ENCODE data around the gene ZDHHC6.
"Not testable (repeated sequence)": the region's sequence is repeated elsewhere in the genome, so short reads cannot be mapped to it uniquely, and the experiment has no call there.

ZDHHC6 gene

GRCh38 chr10:112465299-112465883 is 18.7 kb upstream of the ZDHHC6 start:
- 100% methylated on average over 1 of the region's 3 CpGs for whole genome bisulfite sequencing
- peaks cover 7% of the 10 kb centered on the region; the same call in 1 of the 2 replicates for H3K9me3 ChIP-seq (ENCODE audit: insufficient read depth, low read depth, low read length)
- no peak overlapping the region for H3K4me3 ChIP-seq (ENCODE audit: low read length)
- no peaks in the 10 kb centered on the region for H3K4me1 ChIP-seq (ENCODE audit: insufficient read depth, low read length)
- peaks cover 39% of the 10 kb centered on the region for H3K36me3 ChIP-seq (ENCODE audit: insufficient read depth, low read length)
- no peak overlapping the region for H3K27ac ChIP-seq (ENCODE audit: low read depth, low read length)
- no peak overlapping the region for H3K9ac ChIP-seq (ENCODE audit: low read depth, low read length)
- H3K27me3 ChIP-seq (ENCODE audit: insufficient read depth, low read length) = no peaks in the 10 kb centered on the region

GRCh38 chr10:112464074-112464473 is 17.4 kb upstream of the ZDHHC6 start:
- WGBS = 98% methylated on average over 5 of the region's 5 CpGs
- not testable (repeated sequence) for H3K27me3 ChIP-seq (ENCODE audit: insufficient read depth, low read length); H3K4me3 ChIP-seq (ENCODE audit: low read length); H3K9ac ChIP-seq (ENCODE audit: low read depth, low read length); H3K9me3 ChIP-seq (ENCODE audit: insufficient read depth, low read depth, low read length); H3K4me1 ChIP-seq (ENCODE audit: insufficient read depth, low read length); H3K27ac ChIP-seq (ENCODE audit: low read depth, low read length)
- peaks cover 39% of the 10 kb centered on the region for H3K36me3 ChIP-seq (ENCODE audit: insufficient read depth, low read length)

DNA sequence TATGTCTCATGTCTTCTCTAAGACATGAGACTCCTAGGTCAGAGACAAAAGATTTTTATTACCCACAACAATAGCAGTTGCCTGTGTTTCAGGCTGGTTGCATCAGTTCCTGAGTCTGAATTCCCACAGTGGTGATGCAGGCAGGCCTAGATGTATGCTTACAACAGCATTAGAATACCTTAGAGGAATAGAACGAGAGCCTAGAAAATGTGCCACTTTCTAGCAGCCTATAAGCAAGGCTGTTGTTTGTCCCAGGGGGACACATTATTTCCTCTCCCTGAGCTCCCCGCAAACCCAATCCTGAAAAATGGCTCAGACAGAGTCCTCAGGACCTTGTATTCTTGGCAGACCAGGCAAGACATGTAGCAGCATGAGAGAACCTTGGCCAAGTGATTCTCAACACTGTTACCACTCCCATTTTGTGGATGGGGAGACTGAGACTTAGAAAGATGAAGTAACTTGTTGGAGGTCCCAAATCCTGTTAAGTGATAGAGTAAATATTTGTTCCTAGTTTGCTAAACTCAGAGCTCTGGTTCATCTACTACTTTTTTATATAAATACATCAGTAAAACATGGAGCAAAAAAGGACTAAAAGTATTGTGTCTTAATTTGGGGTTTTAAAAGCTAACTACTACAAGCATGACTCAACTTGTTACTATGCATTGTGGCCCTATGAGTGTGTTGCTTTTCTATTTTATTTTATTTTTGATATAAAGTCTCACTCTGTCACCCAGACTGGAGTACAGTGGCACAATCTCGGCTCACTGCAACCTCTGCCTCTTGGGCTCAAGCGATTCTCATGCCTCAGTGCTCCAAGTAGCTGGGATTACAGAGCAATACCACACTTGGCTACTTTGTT is 14.5 kb upstream of the ZDHHC6 start:
- Histone ChIP-seq H3K27ac (ENCODE audit: low read depth, low read length) (no peak overlapping the region), H3K36me3 (ENCODE audit: insufficient read depth, low read length) (peaks cover 33% of the 10 kb centered on the region), H3K4me1 (ENCODE audit: insufficient read depth, low read length) (no peaks in the 10 kb centered on the region), H3K4me3 (ENCODE audit: low read length) (no peak overlapping the region), H3K9me3 (ENCODE audit: insufficient read depth, low read depth, low read length) (peaks cover 7% of the 10 kb centered on the region; the same call in 1 of the 2 replicates), H3K27me3 (ENCODE audit: insufficient read depth, low read length) (no peaks in the 10 kb centered on the region), H3K9ac (ENCODE audit: low read depth, low read length) (no peak overlapping the region)
- WGBS = 94% methylated on average over 4 of the region's 4 CpGs

- H3K36me3 ChIP-seq (ENCODE audit: insufficient read depth, low read length) = peaks cover 25% of the 10 kb centered on the region
- H3K9me3 ChIP-seq (ENCODE audit: insufficient read depth, low read depth, low read length) = peaks cover 4% of the 10 kb centered on the region; the same call in 1 of the 2 replicates
- 100% methylated on average over 2 of the region's 2 CpGs for WGBS
Observed at GRCh38 chr10:112460366-112460765, 13.7 kb upstream of the ZDHHC6 start.

DNA sequence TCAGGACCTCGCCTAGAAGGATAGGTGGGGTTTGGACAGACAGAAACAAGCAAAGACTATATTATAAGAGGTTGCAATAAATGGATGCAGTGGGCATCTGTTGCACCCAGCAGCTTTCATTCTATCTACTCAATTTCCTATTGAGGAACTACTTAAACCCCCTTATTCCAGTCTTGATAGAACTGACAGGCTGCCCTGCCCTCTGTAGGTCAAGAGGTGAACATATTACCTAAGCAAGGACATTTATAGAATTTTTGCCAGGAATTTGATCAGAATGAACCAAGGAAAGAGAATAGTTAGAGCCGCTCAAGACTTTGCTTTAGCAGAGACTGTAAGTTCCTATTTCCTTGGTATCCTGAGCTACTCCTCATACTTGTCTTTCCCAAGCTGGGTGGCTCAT is 9.8 kb upstream of the ZDHHC6 start:
- Histone ChIP-seq H3K4me1 (ENCODE audit: insufficient read depth, low read length) (no peaks in the 10 kb centered on the region), H3K4me3 (ENCODE audit: low read length) (no peak overlapping the region), H3K27me3 (ENCODE audit: insufficient read depth, low read length) (no peaks in the 10 kb centered on the region), H3K9me3 (ENCODE audit: insufficient read depth, low read depth, low read length) (peaks cover 6% of the 10 kb centered on the region; the same call in 1 of the 2 replicates), H3K27ac (ENCODE audit: low read depth, low read length) (no peak overlapping the region), H3K9ac (ENCODE audit: low read depth, low read length) (no peak overlapping the region), H3K36me3 (ENCODE audit: insufficient read depth, low read length) (peaks cover 6% of the 10 kb centered on the region; the same call in 1 of the 2 replicates)
- 93% methylated on average over 2 of the region's 2 CpGs for WGBS

More at GRCh38 chr10:112460366-112460765, 13.7 kb upstream of the ZDHHC6 start:
- Histone ChIP-seq H3K27me3 (ENCODE audit: insufficient read depth, low read length) (no peaks in the 10 kb centered on the region), H3K4me3 (ENCODE audit: low read length) (no peak overlapping the region), H3K9ac (ENCODE audit: low read depth, low read length) (no peak overlapping the region), H3K4me1 (ENCODE audit: insufficient read depth, low read length) (no peaks in the 10 kb centered on the region), H3K27ac (ENCODE audit: low read depth, low read length) (no peak overlapping the region)

DNA sequence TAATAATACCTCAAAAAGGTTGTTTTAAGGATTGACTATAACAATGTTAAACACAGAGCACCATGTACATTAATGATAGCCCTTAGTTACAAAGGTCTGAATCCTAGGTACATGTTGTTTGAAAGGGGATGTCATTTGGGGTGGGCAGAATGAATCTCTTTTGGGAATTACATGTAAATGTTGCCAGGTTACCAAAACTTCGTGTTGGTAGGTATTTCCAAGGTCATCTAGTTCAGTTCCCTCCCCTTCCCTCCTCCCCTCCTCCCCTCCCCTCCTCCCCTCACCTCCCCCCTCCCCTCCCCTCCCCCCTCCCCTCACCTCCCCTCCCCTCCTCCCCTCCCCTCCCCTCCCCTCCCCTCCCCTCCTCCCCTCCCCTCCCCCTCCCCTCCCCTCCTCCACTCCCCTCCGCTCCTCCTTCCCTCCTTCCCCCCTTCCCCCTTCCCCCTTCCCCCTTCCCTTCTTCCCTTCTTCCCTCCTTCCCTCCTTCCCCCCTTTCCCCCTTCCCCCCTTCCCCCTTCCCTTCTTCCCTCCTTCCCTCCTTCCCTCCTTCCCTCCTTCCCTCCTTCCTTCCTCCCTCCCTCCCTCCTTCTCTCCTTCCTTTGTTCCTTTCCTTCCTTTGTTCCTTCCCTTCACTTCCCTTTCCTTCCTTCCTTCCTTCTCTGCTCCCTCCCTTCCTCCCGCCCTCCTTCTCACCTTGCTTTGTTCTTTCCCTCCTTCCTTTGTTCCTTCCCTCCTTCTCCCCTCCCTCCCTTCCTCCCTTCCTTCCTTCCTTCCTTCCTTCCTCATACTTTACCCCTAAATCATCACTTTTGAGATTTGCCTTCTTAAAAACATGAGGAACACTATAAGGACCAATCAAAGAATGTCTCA is 8.4 kb upstream of the ZDHHC6 start:
- Histone ChIP-seq H3K9me3 (ENCODE audit: insufficient read depth, low read depth, low read length) (peaks cover 6% of the 10 kb centered on the region; the same call in 1 of the 2 replicates), H3K27ac (ENCODE audit: low read depth, low read length) (no peak overlapping the region), H3K9ac (ENCODE audit: low read depth, low read length) (no peak overlapping the region), H3K4me3 (ENCODE audit: low read length) (no peak overlapping the region), H3K27me3 (ENCODE audit: insufficient read depth, low read length) (no peaks in the 10 kb centered on the region), H3K36me3 (ENCODE audit: insufficient read depth, low read length) (no peaks in the 10 kb centered on the region; the same call in 1 of the 2 replicates), H3K4me1 (ENCODE audit: insufficient read depth, low read length) (no peaks in the 10 kb centered on the region)
- WGBS = 72% methylated on average over 1 of the region's 3 CpGs

- Histone ChIP-seq H3K27me3 (ENCODE audit: insufficient read depth, low read length) (no peaks in the 10 kb centered on the region), H3K27ac (ENCODE audit: low read depth, low read length) (no peak overlapping the region), H3K9me3 (ENCODE audit: insufficient read depth, low read depth, low read length) (peaks cover 5% of the 10 kb centered on the region; the same call in 1 of the 2 replicates), H3K9ac (ENCODE audit: low read depth, low read length) (no peak overlapping the region), H3K4me3 (ENCODE audit: low read length) (no peak overlapping the region; the same call in 1 of the 2 replicates), H3K36me3 (ENCODE audit: insufficient read depth, low read length) (peaks cover 21% of the 10 kb centered on the region), H3K4me1 (ENCODE audit: insufficient read depth, low read length) (peaks cover 11% of the 10 kb centered on the region; the same call in 1 of the 2 replicates)
- 94% methylated on average over 4 of the region's 4 CpGs for WGBS
Observed at GRCh38 chr10:112448888-112449287, 2.2 kb upstream of the ZDHHC6 start.

GRCh38 chr10:112447620-112447928 is 860 bp upstream of the ZDHHC6 start:
- Histone ChIP-seq H3K36me3 (ENCODE audit: insufficient read depth, low read length) (peaks cover 34% of the 10 kb centered on the region), H3K4me3 (ENCODE audit: low read length) (peak overlapping the region; percentile 92), H3K27ac (ENCODE audit: low read depth, low read length) (peak overlapping the region; percentile 91), H3K27me3 (ENCODE audit: insufficient read depth, low read length) (no peaks in the 10 kb centered on the region), H3K4me1 (ENCODE audit: insufficient read depth, low read length) (peaks cover 11% of the 10 kb centered on the region; the same call in 1 of the 2 replicates), H3K9ac (ENCODE audit: low read depth, low read length) (peak overlapping the region; percentile 97), H3K9me3 (ENCODE audit: insufficient read depth, low read depth, low read length) (no peaks in the 10 kb centered on the region)
- WGBS = 3% methylated on average over 10 of the region's 10 CpGs

DNA sequence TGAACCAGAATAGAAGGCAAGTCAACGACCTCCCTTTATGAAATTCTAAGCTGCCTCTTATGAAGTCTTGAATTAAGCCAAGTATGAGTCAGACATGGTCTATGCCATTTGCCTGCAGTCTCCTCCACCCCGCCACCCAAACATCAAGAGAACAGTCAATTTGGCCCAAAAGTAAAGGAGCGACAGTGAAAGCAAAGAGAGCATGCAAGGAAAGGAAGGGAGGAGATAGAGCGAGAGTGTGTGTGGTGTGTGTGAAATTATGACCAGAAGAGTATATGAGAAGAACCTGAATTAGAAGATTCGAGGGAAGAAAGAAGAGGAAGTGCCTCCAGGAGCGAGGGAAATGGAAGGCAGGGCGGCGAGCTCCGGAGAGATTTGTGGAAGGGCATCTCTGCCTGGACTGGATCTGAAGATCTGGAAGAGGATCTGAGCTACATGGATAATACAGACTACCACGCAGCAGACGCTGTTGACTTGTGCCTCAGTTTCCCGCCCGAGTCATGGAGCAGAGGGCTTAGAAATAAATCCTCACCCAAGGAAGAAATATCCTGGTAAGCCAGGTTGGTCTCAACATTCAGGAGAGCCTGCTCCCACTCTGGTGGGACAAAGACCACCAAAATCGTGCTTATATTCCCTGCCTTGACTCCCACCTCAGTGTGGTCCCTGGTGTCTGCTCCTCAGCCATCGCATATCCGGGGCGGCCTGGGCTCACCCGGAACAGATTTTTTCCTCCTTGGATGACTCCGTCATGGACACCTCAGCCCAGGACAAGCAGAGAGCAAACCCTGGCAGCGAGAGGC is 459 bp downstream of the ZDHHC6 start:
- Histone ChIP-seq H3K4me1 (ENCODE audit: insufficient read depth, low read length) (peaks cover 11% of the 10 kb centered on the region; the same call in 1 of the 2 replicates), H3K36me3 (ENCODE audit: insufficient read depth, low read length) (peaks cover 47% of the 10 kb centered on the region), H3K4me3 (ENCODE audit: low read length) (peak overlapping the region; percentile 92), H3K9me3 (ENCODE audit: insufficient read depth, low read depth, low read length) (no peaks in the 10 kb centered on the region), H3K9ac (ENCODE audit: low read depth, low read length) (peak overlapping the region; percentile 97), H3K27ac (ENCODE audit: low read depth, low read length) (peak overlapping the region; percentile 91; the same call in 1 of the 2 replicates), H3K27me3 (ENCODE audit: insufficient read depth, low read length) (no peaks in the 10 kb centered on the region)
- 8% methylated on average over 20 of the region's 20 CpGs for WGBS

- Histone ChIP-seq H3K9ac (ENCODE audit: low read depth, low read length) (no peak overlapping the region), H3K4me3 (ENCODE audit: low read length) (no peak overlapping the region), H3K27me3 (ENCODE audit: insufficient read depth, low read length) (no peaks in the 10 kb centered on the region), H3K4me1 (ENCODE audit: insufficient read depth, low read length) (peaks cover 5% of the 10 kb centered on the region; the same call in 1 of the 2 replicates), H3K27ac (ENCODE audit: low read depth, low read length) (no peak overlapping the region), H3K36me3 (ENCODE audit: insufficient read depth, low read length) (peaks cover 82% of the 10 kb centered on the region), H3K9me3 (ENCODE audit: insufficient read depth, low read depth, low read length) (no peaks in the 10 kb centered on the region)
- WGBS = over 99% methylated on average over 3 of the region's 3 CpGs
Observed at GRCh38 chr10:112442063-112442462, 4.7 kb downstream of the ZDHHC6 start.

All from HUES64 (cell line).